GM20000 (cell line): Measurements from ENCODE around the gene BDP1.
"Not testable (repeated sequence)": the region's sequence is repeated elsewhere in the genome, so short reads cannot be mapped to it uniquely, and the experiment has no call there.

Experiments
- DNase-seq: peaks from one replicate; pipeline ENCODE4 v3.0.0; 2012; ENCODE audit warnings: low spot score
- CTCF ChIP-seq: IDR thresholded peaks from 2 replicates; pipeline ENCODE4 v1.5.1; 2012; ENCODE audit warnings: mild to moderate bottlenecking, control low read depth; ENCODE audit errors: extremely low read depth, missing control alignments

BDP1 gene

GRCh38 chr5:71475788-71476384, 20.4 kb downstream of the BDP1 start:
- peak; percentile 39 for DNase-seq
- TF ChIP-seq CTCF: peak; percentile 33

GRCh38 chr5:71481441-71481840, 26.0 kb downstream of the BDP1 start:
- no peak for DNase-seq
- no peak for TF ChIP-seq CTCF

- no peak for DNase-seq
- TF ChIP-seq CTCF: no peak
These were observed 26.7 kb downstream of the BDP1 start for GRCh38 chr5:71482132-71482531.

GRCh38 chr5:71483355-71483754, 27.9 kb downstream of the BDP1 start:
- no peak for DNase-seq
- no peak for TF ChIP-seq CTCF

GRCh38 chr5:71492817-71493615, 37.6 kb downstream of the BDP1 start:
- no peak for TF ChIP-seq CTCF
- DNase-seq: no peak

- not testable (repeated sequence) for DNase-seq
These were observed 38.8 kb downstream of the BDP1 start for GRCh38 chr5:71494202-71494601.

- not testable (repeated sequence) for DNase-seq
These were observed 43.3 kb downstream of the BDP1 start for GRCh38 chr5:71498756-71499155.

- no peak for DNase-seq
- no peak for TF ChIP-seq CTCF
These were observed 48.1 kb downstream of the BDP1 start for GRCh38 chr5:71503536-71503935.
